ENCODE results near the gene CEMIP.
"Not testable (repeated sequence)": the region's sequence is repeated elsewhere in the genome, so short reads cannot be mapped to it uniquely, and the experiment has no call there.

The CEMIP gene

DNA sequence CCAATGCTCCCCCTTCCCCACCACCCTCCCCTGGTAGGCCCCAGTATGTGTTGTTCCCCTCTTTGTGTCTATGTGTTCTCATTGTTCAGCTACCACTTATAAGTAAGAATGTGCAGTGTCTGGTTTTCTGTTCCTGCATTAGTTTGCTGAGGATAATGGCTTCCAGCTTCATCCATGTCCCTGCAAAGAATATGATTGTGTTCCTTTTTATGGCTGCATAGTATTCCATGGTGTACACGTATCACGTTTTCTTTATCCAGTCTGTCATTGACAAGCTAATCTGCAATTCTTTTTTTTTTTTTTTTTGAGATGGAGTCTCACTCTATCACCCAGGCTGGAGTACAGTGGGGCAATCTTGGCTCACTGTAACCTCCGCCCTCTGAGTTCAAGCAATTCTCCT, 15.9 kb upstream of the CEMIP start:
- DNase-seq = not testable (repeated sequence)

- no peak for DNase-seq
These were observed 14.6 kb upstream of the CEMIP start for GRCh38 chr15:80764535-80764934.

GRCh38 chr15:80766275-80766674, 12.9 kb upstream of the CEMIP start:
- no peak for DNase-seq

GRCh38 chr15:80768158-80768557, 11.0 kb upstream of the CEMIP start:
- DNase-seq = no peak

- DNase-seq = no peak
These were observed 9.9 kb upstream of the CEMIP start for GRCh38 chr15:80769153-80769828.

DNA sequence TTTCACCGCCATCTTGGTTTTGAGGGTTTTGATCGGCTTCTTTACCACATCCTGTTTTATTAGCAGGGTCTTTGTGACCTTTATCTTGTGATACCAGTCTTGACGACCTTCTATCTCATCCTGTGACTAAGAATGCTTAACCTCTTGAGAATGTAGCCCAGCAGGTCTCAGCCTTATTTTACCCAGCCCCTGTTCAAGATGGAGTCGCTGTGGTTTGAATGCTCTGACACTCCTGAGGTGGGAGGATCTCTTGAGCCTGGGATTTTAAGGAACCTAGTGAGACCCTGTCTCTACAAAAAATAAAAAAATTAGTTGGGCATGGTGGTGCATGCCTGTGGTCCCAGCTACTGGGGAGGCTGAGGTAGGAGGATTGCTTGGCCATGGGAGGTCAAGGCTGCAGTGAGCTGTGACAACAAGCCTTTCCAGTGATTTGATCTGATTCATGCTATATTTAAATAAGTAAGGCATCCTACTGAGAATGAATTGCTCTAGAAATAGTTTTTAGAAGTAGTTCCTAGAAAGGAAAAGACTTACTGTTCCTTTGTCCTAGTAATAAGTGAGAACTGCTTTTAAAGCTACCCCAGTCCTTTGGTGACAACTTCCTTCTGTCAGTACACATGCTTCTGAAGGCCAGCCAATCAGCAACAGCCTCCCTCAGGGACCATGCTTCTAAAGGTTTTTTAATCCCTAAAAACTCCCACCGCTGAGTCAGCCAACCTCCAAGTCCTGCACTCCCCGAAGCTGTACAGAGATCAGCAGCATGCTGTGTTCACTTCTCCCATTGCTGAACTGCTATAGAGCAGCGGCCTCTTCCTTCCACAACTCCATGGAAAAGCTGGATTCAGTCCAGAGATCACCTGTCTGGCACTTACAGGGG, 9.1 kb upstream of the CEMIP start:
- peak; percentile 72 for DNase-seq

GRCh38 chr15:80773122-80773551, 6.0 kb upstream of the CEMIP start:
- peak; percentile 98 for DNase-seq

GRCh38 chr15:80773792-80774352, 5.3 kb upstream of the CEMIP start:
- DNase-seq = peak; percentile 73

DNA sequence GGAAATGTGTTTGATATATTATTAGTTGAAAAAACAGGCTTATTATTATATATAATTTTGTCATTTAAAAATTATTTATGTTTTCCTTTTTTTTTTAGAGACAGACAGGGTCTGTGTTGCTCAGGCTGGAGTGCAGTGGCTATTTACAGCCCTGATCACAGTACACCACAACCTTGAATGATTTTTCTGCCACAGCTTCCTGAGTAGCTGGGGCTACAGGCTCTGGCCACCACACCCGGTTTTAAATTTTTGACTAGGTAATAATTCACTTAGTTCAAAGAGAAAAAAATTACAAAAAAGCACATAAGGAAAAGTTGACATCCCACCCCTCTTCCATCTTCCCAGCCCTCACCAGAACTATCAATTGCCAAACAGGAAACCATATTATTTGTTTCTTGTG, 4.7 kb upstream of the CEMIP start:
- no peak for DNase-seq

DNA sequence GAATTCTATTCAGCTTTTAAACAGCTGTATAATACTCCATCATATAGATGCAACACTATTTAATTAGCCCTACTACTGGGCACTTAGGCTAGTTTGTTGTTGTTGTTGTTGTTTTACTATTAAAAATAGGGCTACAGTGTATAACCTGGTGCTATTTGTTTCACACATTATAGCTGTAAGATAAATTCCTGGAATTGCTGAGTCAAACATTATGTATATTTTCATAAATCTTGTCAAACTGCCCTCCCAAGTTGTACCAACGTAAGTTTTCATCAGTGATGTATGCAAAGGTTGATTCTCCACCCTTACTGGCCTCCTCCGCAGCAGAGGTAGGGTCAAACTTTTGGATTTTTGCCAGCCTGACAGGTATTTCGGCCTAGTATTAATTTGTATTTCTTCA, 3.8 kb upstream of the CEMIP start:
- DNase-seq = no peak

GRCh38 chr15:80776420-80777045, 2.6 kb upstream of the CEMIP start:
- DNase-seq = peak; percentile 71

GRCh38 chr15:80777137-80777536, 2.0 kb upstream of the CEMIP start:
- DNase-seq = peak; percentile 95

- DNase-seq = no peak
These were observed 1.1 kb upstream of the CEMIP start for GRCh38 chr15:80777826-80778620.

DNA sequence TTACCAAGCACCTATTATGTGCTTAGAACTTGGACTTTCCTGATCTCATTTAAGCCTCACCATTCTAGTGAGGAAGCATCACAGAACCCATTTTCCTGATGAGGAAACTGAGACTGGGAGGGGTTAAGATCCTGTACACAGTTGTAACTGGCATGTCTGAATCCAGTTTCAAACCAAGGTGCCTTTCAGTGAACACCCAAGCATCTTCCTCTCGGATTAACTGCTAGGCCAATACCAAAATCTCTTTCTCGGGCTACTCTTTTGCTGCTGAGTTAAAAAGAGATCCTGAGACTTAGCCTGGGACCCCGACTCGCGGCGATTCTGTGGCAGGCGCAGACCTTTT, 578 bp upstream of the CEMIP start:
- DNase-seq = no peak

DNA sequence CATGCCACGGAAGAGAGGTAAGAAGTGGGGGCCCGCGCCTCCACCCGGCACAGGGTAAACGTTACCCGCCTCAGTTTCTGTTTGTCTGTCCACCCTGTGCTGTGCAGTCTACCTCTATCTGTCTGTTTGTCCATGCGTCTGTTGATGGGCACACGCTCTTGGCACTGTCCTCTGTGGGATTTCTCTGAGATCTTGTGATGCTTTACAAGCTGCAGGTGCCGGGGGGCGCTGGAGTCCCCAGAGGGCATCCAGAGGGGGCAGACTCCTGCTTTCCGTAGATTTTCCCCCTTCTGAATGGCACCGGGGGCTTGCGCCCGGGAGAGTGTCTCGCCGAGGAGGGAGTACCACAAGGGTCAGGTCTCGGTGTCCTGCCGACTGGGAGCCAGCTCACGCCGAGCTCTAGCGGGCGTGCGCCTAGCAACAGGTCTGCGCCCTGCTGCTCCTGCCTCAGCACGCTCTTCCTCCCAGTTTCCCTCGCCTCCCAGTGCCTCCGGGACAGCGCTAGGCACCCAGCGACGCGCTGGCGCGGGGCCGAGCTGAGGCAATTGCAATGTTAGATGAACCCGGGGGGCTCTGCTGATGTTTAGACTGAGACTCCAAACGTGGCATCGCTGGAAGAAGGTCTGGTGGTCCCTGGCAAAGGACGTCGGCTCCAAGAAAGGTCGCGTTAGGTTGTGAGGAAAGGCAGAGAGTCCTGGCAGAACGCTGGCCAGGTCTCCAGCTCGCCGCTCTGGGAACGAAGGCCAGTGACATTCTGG, 667 bp downstream of the CEMIP start:
- DNase-seq = no peak

DNA sequence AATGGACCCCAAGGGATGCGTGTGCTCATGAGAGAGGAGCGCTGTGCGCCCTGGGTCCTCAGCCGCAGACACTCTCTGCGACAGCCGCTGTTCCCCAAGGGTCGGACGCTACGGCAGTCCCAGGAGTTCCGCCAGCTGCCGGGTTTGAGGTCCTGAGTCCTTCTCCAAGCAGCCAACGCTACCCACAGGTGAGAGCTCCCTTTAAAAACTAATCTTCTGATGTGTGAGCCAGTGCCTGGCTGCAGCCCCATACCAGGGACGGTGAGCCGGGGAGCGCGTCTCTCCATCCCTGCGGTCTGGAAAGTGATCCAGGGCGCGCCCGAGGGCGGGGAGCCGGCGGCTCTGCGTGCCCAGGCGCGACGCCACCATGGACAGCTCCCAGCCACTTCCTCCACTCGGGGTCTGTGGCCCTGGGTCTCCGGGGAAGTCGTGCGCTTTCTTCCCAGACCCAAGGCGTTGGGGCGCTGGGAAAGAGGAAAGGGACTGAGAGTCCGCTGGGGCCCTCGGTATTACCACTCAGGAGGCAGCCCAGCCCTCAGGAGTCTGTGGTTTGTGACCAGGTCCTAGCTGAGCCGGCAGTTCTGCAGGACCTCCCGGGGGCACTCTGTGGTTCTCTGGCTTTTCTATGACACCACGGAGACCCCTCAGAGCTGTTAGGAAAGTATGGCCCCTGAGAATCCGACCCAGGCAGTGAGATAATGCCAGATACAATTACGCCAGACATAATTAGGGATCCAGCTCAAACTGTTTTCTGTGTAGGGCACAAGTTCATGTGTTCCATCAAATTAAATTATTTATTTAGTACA, 1.4 kb downstream of the CEMIP start:
- peak; percentile 61 for DNase-seq

DNA sequence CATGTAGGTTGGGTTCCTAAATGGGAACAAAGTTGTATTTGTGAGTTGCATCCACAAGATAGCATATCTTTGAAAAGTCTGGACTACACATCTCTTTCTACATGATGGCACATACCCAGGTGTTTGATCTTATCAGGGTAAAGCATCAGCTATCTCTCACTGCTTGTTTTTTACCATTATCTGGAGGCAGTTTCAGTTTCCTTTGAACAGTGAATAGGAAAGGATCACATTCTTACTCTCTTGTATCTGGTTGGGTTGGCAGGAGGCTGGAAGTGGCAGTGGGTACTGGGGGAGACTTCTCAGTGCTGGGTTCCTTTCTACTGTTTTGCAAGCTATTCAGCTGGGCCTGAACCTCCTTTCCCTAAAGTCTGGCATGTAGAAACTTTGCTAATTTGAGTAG, 4.1 kb downstream of the CEMIP start:
- no peak for DNase-seq

DNA sequence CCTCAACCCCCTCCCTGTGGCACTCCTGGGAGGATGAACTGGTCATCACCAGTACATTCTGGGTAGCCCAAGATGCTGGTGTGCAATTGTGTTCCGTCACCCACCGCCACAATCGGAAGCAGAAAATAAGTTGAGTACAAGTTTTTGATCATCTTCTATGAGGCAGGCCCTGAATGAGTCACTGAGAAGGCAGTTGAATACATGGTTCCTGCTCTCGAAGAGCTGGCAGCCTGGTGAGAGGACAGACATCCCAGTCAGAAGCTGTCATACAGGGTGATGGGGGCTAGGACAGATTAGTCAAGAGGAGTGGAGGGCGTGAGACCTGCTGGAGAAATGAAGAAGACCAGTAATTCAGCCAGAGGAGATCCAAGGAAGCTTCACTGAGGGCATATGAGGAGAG, 6.2 kb downstream of the CEMIP start:
- peak; percentile 37 for DNase-seq

DNA sequence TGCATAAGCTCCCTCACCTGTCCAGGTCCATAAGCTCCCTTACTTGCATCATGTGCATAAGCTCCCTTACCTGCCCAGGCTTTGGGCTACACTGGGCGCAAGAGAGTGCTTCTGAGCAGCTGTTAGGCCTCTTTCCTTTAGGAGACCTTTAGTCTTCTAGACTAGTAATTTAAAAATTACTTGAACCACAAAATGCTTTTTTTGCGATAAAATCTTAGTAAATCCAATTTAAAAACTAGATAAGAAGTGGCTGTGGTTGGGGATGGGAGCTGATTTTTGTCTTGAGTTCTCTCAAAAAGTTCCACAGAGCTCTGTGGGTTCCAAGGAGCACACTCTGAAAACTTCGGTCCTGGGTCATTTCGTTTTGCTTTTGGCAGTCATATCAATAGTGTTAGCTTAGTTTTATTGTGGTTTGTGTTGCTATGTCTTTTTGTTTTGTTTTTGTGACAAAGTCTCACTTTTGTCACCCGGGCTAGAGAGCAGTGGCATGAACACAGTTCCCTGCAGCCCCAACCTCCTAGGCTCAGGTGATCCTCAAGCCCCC, 6.7 kb downstream of the CEMIP start:
- no peak for DNase-seq

GRCh38 chr15:80787316-80787715, 8.1 kb downstream of the CEMIP start:
- no peak for DNase-seq

DNA sequence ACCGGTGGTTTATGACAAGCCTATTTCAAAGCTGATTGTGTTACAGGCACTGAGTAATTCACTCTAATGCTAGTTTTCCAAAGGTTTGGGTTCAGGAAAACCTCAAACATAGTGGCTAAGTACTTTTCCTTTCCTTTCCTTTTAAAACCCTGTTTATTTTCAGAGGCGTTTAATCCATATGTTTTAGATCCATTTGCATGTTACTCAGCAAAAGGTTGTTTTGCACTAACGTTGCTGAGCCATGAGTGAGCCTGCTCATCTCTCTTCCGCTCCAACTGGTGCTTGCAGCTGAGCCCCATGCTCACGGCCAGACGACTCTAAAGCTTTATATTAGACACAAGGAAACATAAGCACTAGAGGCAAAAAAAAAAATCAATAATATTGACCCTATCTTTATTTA, 9.4 kb downstream of the CEMIP start:
- DNase-seq = peak; percentile 76
